ENCODE data around the gene SDK2.

DNA sequence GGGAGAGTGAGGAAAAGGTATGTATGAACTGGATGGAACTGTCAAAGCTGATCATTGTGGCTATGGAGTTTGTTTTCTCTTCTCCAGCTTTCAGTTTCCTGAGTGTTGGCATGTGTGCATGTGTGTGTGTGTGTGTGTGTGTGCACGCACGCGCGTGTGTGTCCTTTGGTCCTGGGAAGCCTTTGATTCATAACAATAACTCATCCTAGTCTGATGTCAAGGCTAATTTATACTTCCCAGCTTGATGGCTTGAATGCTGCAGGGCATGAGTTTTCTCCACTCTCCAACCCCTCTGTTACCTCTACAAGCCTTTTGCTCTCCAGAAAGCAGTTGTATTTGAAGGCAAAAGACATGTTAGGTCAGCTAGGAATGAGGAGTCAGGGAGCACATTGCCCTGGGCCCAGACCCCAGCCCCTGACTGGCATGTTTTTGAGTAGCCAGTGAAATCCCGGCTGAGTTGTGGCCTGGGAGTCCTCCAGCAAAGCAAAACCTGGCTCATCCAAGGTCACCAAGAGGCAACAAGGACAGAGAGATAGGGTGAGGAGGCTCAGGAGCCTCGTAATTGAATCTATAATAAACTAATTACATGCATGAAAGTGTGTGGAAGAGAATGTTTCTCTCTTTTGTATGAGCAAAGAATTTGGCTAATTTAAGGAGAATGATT, 323.5 kb downstream of the SDK2 start:
- TF ChIP-seq, protein P1, sequence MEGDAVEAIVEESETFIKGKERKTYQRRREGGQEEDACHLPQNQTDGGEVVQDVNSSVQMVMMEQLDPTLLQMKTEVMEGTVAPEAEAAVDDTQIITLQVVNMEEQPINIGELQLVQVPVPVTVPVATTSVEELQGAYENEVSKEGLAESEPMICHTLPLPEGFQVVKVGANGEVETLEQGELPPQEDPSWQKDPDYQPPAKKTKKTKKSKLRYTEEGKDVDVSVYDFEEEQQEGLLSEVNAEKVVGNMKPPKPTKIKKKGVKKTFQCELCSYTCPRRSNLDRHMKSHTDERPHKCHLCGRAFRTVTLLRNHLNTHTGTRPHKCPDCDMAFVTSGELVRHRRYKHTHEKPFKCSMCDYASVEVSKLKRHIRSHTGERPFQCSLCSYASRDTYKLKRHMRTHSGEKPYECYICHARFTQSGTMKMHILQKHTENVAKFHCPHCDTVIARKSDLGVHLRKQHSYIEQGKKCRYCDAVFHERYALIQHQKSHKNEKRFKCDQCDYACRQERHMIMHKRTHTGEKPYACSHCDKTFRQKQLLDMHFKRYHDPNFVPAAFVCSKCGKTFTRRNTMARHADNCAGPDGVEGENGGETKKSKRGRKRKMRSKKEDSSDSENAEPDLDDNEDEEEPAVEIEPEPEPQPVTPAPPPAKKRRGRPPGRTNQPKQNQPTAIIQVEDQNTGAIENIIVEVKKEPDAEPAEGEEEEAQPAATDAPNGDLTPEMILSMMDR (IDR thresholded peaks at IDR 0.05), result no peak
- TF ChIP-seq EP300 (IDR thresholded peaks at IDR 0.05), result no peak

Measured in ovary (tissue), 3 donors.